IgD-negative memory B cell (primary cell): ENCODE results near the gene FKBP5. TPM values are rescaled to one million over a fixed set of nuclear protein-coding genes. Genes with fewer than 3 reads are reported as not detected.
"Not testable (repeated sequence)": the region's sequence is repeated elsewhere in the genome, so short reads cannot be mapped to it uniquely, and the experiment has no call there.

Experiments
- H3K27ac Mint-ChIP-seq, 3 donors: one replicate each; pipeline ENCODE4 v1.8.0; 2020 to 2022; ENCODE audit warnings: mild to moderate bottlenecking in 3 of 3, mixed read lengths in 3 of 3, moderate library complexity in 1 of 3
- H3K27me3 Mint-ChIP-seq: one replicate; pipeline ENCODE4 v1.8.0; 2021; ENCODE audit warnings: mixed read lengths
- H3K36me3 Mint-ChIP-seq: one replicate; pipeline ENCODE4 v1.8.0; 2020; ENCODE audit warnings: mild to moderate bottlenecking, mixed read lengths
- H3K4me1 Mint-ChIP-seq, 3 donors: one replicate each; pipeline ENCODE4 v1.8.0; 2020 to 2022; ENCODE audit warnings: mixed read lengths in 3 of 3, mild to moderate bottlenecking in 1 of 3
- H3K4me3 Mint-ChIP-seq, 4 donors: one replicate each; pipeline ENCODE4 v1.8.0; 2020 to 2022; ENCODE audit warnings: mild to moderate bottlenecking in 4 of 4, mixed read lengths in 4 of 4, moderate library complexity in 3 of 4
- H3K9me3 Mint-ChIP-seq, 3 donors: one replicate each; pipeline ENCODE4 v1.8.0; 2020 to 2021; ENCODE audit warnings: mixed read lengths in 3 of 3, mild to moderate bottlenecking in 1 of 3
- polyA plus RNA-seq: library from polyadenylated mRNA; unstranded; fragments of 300-500 nt; fragmentation: Illumina TruSeq; gene quantifications from one replicate; pipeline ENCODE4 v1.2.3, GENCODE V29; 2021

FKBP5 gene
- 25.1 TPM for polyA plus RNA-seq

DNA sequence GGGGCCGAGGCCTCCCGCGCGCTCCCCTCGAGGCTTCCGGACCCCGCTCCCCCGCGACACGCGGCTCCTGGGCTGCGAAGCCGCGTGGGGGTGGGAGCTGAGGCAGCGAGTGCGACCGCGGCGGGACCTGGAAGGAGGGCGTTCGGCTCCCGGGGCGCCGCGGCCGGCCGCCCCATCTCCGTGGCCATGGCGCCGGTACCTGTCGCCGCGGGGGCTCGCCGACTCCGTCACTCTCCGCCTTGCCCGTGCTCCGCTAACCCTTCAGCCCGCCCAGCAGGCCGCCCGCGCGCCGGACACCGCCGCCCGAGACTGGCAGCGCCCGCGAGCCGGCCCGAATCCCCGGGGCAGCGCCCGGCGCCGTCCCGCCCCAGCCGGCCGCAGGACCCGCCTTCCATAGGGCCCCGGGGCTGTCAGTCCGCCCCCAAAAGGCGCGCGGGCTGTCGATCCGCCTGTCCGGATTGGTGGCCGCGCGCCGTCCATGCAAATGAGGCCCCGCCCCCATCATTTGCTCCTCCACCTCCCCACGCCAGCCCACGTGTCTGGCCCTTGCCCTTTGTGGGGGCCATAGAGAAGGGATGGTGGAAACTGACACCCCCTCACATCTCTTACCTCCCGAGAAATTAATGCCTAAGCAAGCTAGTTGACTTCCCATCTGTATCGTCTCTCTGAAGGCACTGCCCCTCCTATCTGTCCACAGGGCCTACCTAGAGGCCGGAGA lies at the start of gene FKBP5:
Gene FKBP5, minus strand, starts transcription at position 311 of the 718 bp plus-strand sequence. CDS start 46,091 bp downstream, outside the sequence.
- Mint-ChIP-seq H3K27me3 (no peaks in the 10 kb centered on the region), H3K27ac (peak within 1 kb of the TSS; percentile 63 to 97 (median 79)), H3K4me1 (peaks cover 14 to 19% (median 15%) of the 10 kb centered on the region in 3 donors), H3K9me3 (no peaks in the 10 kb centered on the region), H3K36me3 (no peaks in the 10 kb centered on the region), H3K4me3 (peak within 1 kb of the TSS; percentile 89 to 99 (median 96))

DNA sequence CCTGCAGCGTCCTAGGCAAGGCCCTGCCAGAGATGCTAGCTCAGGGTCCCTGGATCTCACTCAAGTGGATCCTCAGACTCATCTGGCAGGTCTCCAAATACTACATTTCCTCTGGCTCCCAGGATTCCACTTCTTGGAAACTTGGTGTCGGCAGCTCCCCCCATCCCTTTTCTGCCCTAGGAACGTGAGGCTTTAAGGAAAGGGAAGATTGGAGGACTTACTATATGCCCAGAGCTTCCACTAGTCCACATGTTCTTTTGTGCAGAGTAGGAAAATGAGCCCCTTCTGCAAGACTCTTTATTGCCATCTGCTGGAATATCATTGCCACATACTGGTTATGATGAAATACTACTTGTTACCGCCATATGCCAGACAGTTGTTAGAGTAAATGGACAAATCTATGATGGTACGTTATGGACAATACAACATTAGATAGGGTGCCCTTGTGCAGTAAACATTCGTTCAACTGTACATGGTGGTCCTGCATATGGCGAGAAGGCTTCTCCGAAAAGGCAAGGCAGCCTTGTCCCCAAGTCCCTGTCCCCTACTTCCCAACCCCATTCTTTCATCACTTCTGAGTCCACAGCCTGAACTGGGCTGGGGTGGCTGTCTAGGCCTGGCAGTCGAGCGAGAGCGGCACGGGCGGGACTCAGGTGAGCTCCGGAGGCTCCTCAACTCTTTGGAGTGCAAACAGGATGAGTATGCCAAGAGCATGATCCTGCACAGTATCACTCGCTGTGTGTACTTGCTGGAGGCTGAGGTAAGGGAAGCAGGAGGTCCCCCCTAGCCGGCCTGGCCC lies 48.9 kb upstream of the FKBP5 start:
- H3K36me3 Mint-ChIP-seq = peaks cover 1% of the 10 kb centered on the region
- no peaks in the 10 kb centered on the region for H3K9me3 Mint-ChIP-seq
- H3K4me1 Mint-ChIP-seq = peaks cover 13 to 21% (median 16%) of the 10 kb centered on the region in 3 donors
- H3K27ac Mint-ChIP-seq = peak overlapping the region in 2 of 3 donors; percentile 20 to 76
- no peaks in the 10 kb centered on the region for H3K27me3 Mint-ChIP-seq
- peak overlapping the region in 2 of 4 donors; percentile 54 to 88 for H3K4me3 Mint-ChIP-seq

- Mint-ChIP-seq H3K27me3 (no peaks in the 10 kb centered on the region), H3K4me3 (peak within 1 kb of the TSS; percentile 9 to 88 (median 72)), H3K9me3 (no peaks in the 10 kb centered on the region), H3K36me3 (no peaks in the 10 kb centered on the region), H3K27ac (peak within 1 kb of the TSS; percentile 43 to 93 (median 73)), H3K4me1 (peaks cover 19 to 26% (median 22%) of the 10 kb centered on the region in 3 donors)
These were observed 48.3 kb upstream of the FKBP5 start, which contains the start of gene ARMC12 for GRCh38 chr6:35736982-35737412. Gene ARMC12 (plus strand): TSS chr6:35737032. CDS start chr6:35737109, 77 bp downstream.

DNA sequence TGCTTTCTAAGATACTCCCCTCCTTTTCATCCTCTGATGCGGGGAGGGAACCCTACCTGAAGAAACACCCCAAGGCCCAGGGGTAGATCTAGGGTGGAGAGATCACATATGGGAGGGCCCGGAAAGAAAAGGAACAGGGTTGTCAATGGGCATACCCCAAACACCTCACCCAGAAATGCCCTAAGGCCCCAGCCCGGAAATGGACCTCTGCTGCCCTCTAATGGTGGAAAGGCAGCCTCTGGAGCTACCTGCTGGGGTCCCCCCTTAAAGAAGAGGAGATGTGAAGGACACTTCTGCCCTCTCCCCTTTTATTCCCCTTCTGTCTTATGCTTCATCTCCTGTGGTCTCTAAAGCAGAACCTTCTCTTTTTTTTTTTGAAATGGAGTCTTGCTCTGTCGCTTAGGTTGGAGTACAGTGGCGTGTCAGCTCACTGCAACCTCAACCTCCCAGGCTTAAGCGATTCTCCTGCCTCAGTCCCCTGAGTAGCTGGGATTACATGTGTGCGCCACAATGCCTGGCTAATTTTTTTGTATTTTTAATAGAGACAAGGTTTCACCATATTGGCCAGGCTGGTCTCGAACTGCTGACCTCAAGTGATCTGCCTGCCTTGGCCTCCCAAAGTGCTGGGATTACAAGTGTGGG lies 47.7 kb upstream of the FKBP5 start:
- Mint-ChIP-seq H3K27ac (peak overlapping the region; percentile 43 to 93 (median 73)), H3K4me1 (peaks cover 20 to 27% (median 22%) of the 10 kb centered on the region in 3 donors), H3K27me3 (no peaks in the 10 kb centered on the region), H3K36me3 (no peaks in the 10 kb centered on the region), H3K9me3 (no peaks in the 10 kb centered on the region), H3K4me3 (peak overlapping the region in 3 of 4 donors; percentile 9 to 80 (median 65))

GRCh38 chr6:35735452-35735851 lies 46.7 kb upstream of the FKBP5 start:
- Mint-ChIP-seq H3K4me3 (no peak overlapping the region), H3K27ac (peak overlapping the region in 1 of 3 donors; percentile 91), H3K36me3 (no peaks in the 10 kb centered on the region), H3K4me1 (peaks cover 23 to 29% (median 24%) of the 10 kb centered on the region in 3 donors), H3K27me3 (no peaks in the 10 kb centered on the region), H3K9me3 (no peaks in the 10 kb centered on the region)

GRCh38 chr6:35734319-35734718 lies 45.6 kb upstream of the FKBP5 start:
- not testable (repeated sequence) for H3K9me3 Mint-ChIP-seq, H3K27me3 Mint-ChIP-seq, H3K4me3 Mint-ChIP-seq, H3K36me3 Mint-ChIP-seq
- H3K4me1 Mint-ChIP-seq = peaks cover 30 to 31% (median 31%) of the 10 kb centered on the region in 3 donors
- peak overlapping the region in 1 of 3 donors; percentile 91 for H3K27ac Mint-ChIP-seq

DNA sequence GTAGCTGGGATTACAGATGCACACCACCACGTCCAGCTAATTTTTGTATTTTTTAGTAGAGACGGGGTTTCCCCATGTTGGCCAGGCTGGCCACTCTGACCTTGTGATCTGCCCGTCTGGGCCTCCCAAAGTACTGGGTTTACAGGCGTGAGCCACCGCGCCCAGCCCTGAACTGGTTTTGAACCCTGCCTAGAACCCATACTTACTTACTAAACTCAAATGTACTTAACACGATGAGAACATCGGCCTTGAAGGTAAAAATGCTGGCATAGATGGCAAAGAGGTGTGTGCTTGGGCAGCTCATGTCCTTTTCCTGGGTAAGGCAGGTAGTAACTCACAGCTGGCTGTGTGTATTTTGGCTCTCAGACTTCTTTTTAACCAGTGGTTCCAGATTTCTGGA lies 44.9 kb upstream of the FKBP5 start:
- Mint-ChIP-seq H3K4me3 (peak overlapping the region in 1 of 4 donors; percentile 21), H3K27me3 (no peaks in the 10 kb centered on the region), H3K9me3 (no peaks in the 10 kb centered on the region), H3K36me3 (no peaks in the 10 kb centered on the region), H3K27ac (peak overlapping the region in 1 of 3 donors; percentile 95), H3K4me1 (peaks cover 31 to 37% (median 37%) of the 10 kb centered on the region in 3 donors)

DNA sequence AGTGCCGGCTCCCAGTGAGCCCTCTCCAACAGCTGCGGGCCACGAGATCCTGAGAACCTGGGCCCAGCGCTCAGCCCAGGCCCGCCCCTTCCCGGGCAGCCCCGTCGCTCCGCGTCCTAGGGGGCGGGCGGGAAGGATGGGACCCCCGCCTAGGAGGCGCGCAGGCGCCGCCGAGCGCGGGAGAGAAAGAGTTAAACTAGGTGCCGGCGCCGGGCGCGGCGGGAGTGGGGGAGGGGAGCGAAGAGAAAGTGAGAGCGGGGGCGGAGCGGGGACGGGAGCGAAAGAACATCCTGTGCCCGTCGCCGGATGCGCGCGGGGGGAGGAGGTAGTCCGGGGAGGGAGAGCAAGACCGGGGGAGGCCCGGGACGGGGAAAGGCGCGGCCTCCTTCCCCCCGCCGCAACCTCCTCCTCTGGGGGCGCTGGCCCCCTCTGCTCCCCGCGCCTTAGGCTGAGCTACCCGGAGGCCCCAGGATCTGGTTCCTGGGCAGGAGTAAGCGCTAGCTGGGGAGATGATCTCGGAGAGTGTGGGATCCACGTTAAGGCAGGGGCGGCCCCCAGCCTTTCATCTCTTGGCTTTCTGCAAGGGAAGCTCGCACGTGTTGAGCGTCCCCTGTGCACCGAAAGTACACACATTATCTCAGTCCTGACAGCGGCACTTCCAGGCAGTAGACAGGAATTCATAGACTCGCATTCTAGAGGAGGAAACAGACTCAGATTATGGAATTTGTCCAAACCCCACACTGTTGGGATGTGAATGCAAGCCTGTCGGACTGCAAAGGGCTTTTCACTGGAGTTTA lies 43.2 kb upstream of the FKBP5 start:
- H3K4me1 Mint-ChIP-seq = peaks cover 32 to 44% (median 41%) of the 10 kb centered on the region in 3 donors
- no peaks in the 10 kb centered on the region for H3K9me3 Mint-ChIP-seq
- peak overlapping the region; percentile 86 to 98 (median 91) for H3K4me3 Mint-ChIP-seq
- H3K27me3 Mint-ChIP-seq = no peaks in the 10 kb centered on the region
- peak overlapping the region; percentile 95 to 98 (median 95) for H3K27ac Mint-ChIP-seq
- H3K36me3 Mint-ChIP-seq = no peaks in the 10 kb centered on the region

DNA sequence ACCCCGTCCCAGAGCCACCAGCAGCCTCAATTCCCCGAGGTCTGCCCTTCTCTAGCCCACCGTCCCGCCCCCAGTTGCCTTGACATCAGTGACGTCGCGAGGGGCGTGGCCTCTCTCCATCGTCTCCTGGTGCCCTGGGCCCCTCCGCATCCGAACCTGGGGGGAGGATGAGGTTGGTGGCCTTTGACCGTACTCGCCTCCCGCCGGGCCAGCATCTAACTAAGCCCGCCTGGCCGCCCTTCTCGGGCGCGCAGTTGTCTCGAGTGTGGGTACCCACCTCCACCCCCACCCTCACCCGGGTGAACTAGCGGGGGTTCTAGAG lies 42.7 kb upstream of the FKBP5 start:
- H3K27me3 Mint-ChIP-seq = peaks cover 3% of the 10 kb centered on the region
- H3K27ac Mint-ChIP-seq = peak overlapping the region; percentile 95 to 98 (median 95)
- H3K36me3 Mint-ChIP-seq = no peaks in the 10 kb centered on the region
- no peaks in the 10 kb centered on the region for H3K9me3 Mint-ChIP-seq
- H3K4me1 Mint-ChIP-seq = peaks cover 36 to 48% (median 42%) of the 10 kb centered on the region in 3 donors
- H3K4me3 Mint-ChIP-seq = peak overlapping the region; percentile 86 to 98 (median 91)

GRCh38 chr6:35730745-35731413 lies 42.2 kb upstream of the FKBP5 start:
- H3K4me1 Mint-ChIP-seq = peaks cover 31 to 44% (median 37%) of the 10 kb centered on the region in 3 donors
- H3K27ac Mint-ChIP-seq = peak overlapping the region; percentile 86 to 98 (median 95)
- H3K4me3 Mint-ChIP-seq = peak overlapping the region; percentile 86 to 98 (median 91)
- no peaks in the 10 kb centered on the region for H3K36me3 Mint-ChIP-seq
- H3K27me3 Mint-ChIP-seq = peaks cover 3% of the 10 kb centered on the region
- H3K9me3 Mint-ChIP-seq = no peaks in the 10 kb centered on the region

- Mint-ChIP-seq H3K27me3 (peaks cover 3% of the 10 kb centered on the region), H3K36me3 (no peaks in the 10 kb centered on the region), H3K4me3 (peak overlapping the region in 3 of 4 donors; percentile 12 to 57 (median 49)), H3K9me3 (no peaks in the 10 kb centered on the region), H3K27ac (peak overlapping the region; percentile 81 to 95 (median 86)), H3K4me1 (peaks cover 33 to 41% (median 34%) of the 10 kb centered on the region in 3 donors)
These were observed 41.0 kb upstream of the FKBP5 start for GRCh38 chr6:35729722-35730121.

GRCh38 chr6:35728683-35729678 lies 40.3 kb upstream of the FKBP5 start:
- Mint-ChIP-seq H3K27ac (peak overlapping the region; percentile 81 to 95 (median 86)), H3K27me3 (peaks cover 3% of the 10 kb centered on the region), H3K9me3 (no peaks in the 10 kb centered on the region), H3K4me1 (peaks cover 33 to 41% (median 36%) of the 10 kb centered on the region in 3 donors), H3K36me3 (no peaks in the 10 kb centered on the region), H3K4me3 (peak overlapping the region; percentile 49 to 94 (median 75))
